ENCODE data around the gene EID2B. TPM values are rescaled to one million over a fixed set of nuclear protein-coding genes. Genes with fewer than 3 reads are reported as not detected.

EID2B gene
- total and polyA plus RNA-seq, 9 of the 15 experiments (the other 6 are each of a cell fraction or from before 2014, with no cell fraction given), result 2.8 to 8.8 (median 4.8) TPM

GRCh38 chr19:39502640-39503417 is 29.8 kb downstream of the EID2B start (continued):
- TF ChIP-seq, protein P1, sequence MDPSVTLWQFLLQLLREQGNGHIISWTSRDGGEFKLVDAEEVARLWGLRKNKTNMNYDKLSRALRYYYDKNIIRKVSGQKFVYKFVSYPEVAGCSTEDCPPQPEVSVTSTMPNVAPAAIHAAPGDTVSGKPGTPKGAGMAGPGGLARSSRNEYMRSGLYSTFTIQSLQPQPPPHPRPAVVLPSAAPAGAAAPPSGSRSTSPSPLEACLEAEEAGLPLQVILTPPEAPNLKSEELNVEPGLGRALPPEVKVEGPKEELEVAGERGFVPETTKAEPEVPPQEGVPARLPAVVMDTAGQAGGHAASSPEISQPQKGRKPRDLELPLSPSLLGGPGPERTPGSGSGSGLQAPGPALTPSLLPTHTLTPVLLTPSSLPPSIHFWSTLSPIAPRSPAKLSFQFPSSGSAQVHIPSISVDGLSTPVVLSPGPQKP (CRISPR knock-in tag; IDR thresholded peaks at IDR 0.05), result peak; percentile 92
- TF ChIP-seq ZNF76 (CRISPR knock-in tag; IDR thresholded peaks at IDR 0.05; ENCODE audit: borderline replicate concordance) (no peak), CTBP1 (IDR thresholded peaks at IDR 0.05; ENCODE audit: borderline replicate concordance) (peak; percentile 98), ZNF121 (CRISPR knock-in tag; conservative IDR thresholded peaks at IDR 0.05) (peak; percentile 84), ATF1 (CRISPR knock-in tag; IDR thresholded peaks at IDR 0.05) (no peak), ATF1 (tag; IDR thresholded peaks at IDR 0.05) (peak; percentile 48), ZNF232 (CRISPR knock-in tag; IDR thresholded peaks at IDR 0.05) (peak; percentile 97), ZNF224 (CRISPR knock-in tag; IDR thresholded peaks at IDR 0.05) (peak; percentile 97), SRF (CRISPR knock-in tag; IDR thresholded peaks at IDR 0.05) (peak in 1 of 2 experiments; percentile 75; a peak in 1 of 4 replicates), SIN3A (IDR thresholded peaks at IDR 0.05; ENCODE audit: borderline replicate concordance in 2 of 2, control insufficient read depth in 1 of 2, low read depth in 2 of 2, low read length in 2 of 2) (no peak)
- TF ChIP-seq, protein P2, sequence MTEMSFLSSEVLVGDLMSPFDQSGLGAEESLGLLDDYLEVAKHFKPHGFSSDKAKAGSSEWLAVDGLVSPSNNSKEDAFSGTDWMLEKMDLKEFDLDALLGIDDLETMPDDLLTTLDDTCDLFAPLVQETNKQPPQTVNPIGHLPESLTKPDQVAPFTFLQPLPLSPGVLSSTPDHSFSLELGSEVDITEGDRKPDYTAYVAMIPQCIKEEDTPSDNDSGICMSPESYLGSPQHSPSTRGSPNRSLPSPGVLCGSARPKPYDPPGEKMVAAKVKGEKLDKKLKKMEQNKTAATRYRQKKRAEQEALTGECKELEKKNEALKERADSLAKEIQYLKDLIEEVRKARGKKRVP (CRISPR knock-in tag; IDR thresholded peaks at IDR 0.05), result no peak
